ENCODE results near the gene SLC4A4.

Gene SLC4A4

GRCh38 chr4:71586087-71586763 is 247.4 kb downstream of the SLC4A4 start:
- intact Hi-C loops (cut with DNase I; ENCODE audit: low total_unique reads): no loop called here
- H3K9me3 ChIP-seq: no peaks in the 10 kb centered on the region
- H3K4me3 ChIP-seq: no peak overlapping the region
- DNase-seq: no peak
- no peaks in the 10 kb centered on the region for H3K4me1 ChIP-seq
- no peaks in the 10 kb centered on the region for H3K36me3 ChIP-seq
- TF ChIP-seq CTCF (IDR thresholded peaks at IDR 0.05): no peak
- H3K27me3 ChIP-seq: no peaks in the 10 kb centered on the region
- H3K27ac ChIP-seq: no peak overlapping the region

- intact Hi-C loops (cut with DNase I; ENCODE audit: low total_unique reads): no loop called here
- Histone ChIP-seq H3K4me1 (no peaks in the 10 kb centered on the region), H3K9me3 (no peaks in the 10 kb centered on the region), H3K36me3 (no peaks in the 10 kb centered on the region), H3K27ac (no peak overlapping the region), H3K4me3 (no peak overlapping the region), H3K27me3 (no peaks in the 10 kb centered on the region)
- TF ChIP-seq CTCF (IDR thresholded peaks at IDR 0.05): no peak
- no peak for DNase-seq
Observed at GRCh38 chr4:71587995-71588394, 249.2 kb downstream of the SLC4A4 start.

- no peak for DNase-seq
- Histone ChIP-seq H3K4me1 (no peaks in the 10 kb centered on the region), H3K27me3 (no peaks in the 10 kb centered on the region), H3K4me3 (no peak overlapping the region), H3K36me3 (no peaks in the 10 kb centered on the region), H3K27ac (no peak overlapping the region), H3K9me3 (no peaks in the 10 kb centered on the region)
- no peak for TF ChIP-seq CTCF (IDR thresholded peaks at IDR 0.05)
- intact Hi-C loops (cut with DNase I; ENCODE audit: low total_unique reads): no loop called here
Observed at GRCh38 chr4:71592793-71593192, 254.0 kb downstream of the SLC4A4 start.

GRCh38 chr4:71593311-71593710 is 254.5 kb downstream of the SLC4A4 start:
- Histone ChIP-seq H3K27ac (no peak overlapping the region), H3K36me3 (no peaks in the 10 kb centered on the region), H3K27me3 (no peaks in the 10 kb centered on the region), H3K4me1 (no peaks in the 10 kb centered on the region), H3K9me3 (no peaks in the 10 kb centered on the region), H3K4me3 (no peak overlapping the region)
- intact Hi-C loops (cut with DNase I; ENCODE audit: low total_unique reads): no loop called here
- no peak for TF ChIP-seq CTCF (IDR thresholded peaks at IDR 0.05)
- no peak for DNase-seq

- Histone ChIP-seq H3K27ac (no peak overlapping the region), H3K4me1 (no peaks in the 10 kb centered on the region), H3K9me3 (no peaks in the 10 kb centered on the region), H3K36me3 (no peaks in the 10 kb centered on the region), H3K27me3 (no peaks in the 10 kb centered on the region), H3K4me3 (no peak overlapping the region)
- intact Hi-C loops (cut with DNase I; ENCODE audit: low total_unique reads): no loop called here
- TF ChIP-seq CTCF (IDR thresholded peaks at IDR 0.05): no peak
- no peak for DNase-seq
Observed at GRCh38 chr4:71595576-71596108, 256.8 kb downstream of the SLC4A4 start.

All from tibial artery (tissue), 4 donors.